ENCODE data around the gene FTO. TPM values are rescaled to one million over a fixed set of nuclear protein-coding genes. Genes with fewer than 3 reads are reported as not detected.

FTO gene
- total RNA-seq, 4 donors from 2014 or later, result 21.3 to 50.5 (median 40.8) TPM

- DNase-seq, result no peak
- intact Hi-C loops (cut with DNase I; ENCODE audit: low total_unique reads) (no loop called here), in situ Hi-C loops (cut with MboI; ENCODE audit: low pct_ligation_motif_present in 1 of 4, low pct_unique_long_range_greater_than_20kb in 1 of 4, low sequenced_read_pairs in 3 of 4) (no loop called here)
- Histone ChIP-seq H3K4me3 (no peak overlapping the region), H3K9me3 (no peaks in the 10 kb centered on the region), H3K36me3 (no peaks in the 10 kb centered on the region), H3K27me3 (no peaks in the 10 kb centered on the region), H3K27ac (no peak overlapping the region), H3K4me1 (peaks cover 0 to 20% (median 6%) of the 10 kb centered on the region in 4 donors)
- 94 to 100% methylated on average over 1 to 3 of the region's 3 CpGs for WGBS, 2 donors (ENCODE audit: low coverage in 1 of 2)
- TF ChIP-seq POLR2A (IDR thresholded peaks at IDR 0.05) (no peak), EP300 (IDR thresholded peaks at IDR 0.05; ENCODE audit: low read depth) (no peak), CTCF (IDR thresholded peaks at IDR 0.05) (no peak), POLR2AphosphoS5 (IDR thresholded peaks at IDR 0.05) (no peak)
Observed at GRCh38 chr16:54069601-54070239, 365.8 kb downstream of the FTO start.

DNA sequence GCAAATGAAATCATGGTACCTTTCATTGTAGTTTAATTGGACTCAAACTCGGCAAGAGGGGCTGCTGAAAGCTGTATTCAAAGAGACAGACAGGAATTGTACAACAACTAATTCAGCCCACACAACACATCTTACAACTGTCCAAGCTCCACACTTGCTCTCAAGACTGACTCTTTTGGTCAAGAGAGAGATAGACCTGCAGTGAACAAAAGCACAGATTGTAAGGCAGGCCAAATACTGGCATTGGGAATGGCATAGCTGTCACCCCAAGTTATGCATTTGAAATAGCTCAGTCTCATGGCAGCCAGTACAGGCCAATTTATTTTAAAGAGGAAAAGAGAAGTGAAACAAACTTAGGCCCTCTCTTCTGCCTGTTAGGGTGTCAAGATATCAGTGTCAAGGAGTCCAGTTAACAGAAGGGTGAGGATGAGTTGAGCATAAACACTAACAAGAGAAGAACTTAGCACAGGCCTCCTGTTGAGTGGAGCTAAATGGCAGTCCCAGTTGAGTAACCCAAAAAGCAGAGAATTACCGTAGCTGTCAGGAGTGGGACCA, 366.9 kb downstream of the FTO start:
- H3K27ac ChIP-seq, result no peak overlapping the region
- 98 to 100% methylated on average over 2 of the region's 2 CpGs for WGBS, 2 donors (ENCODE audit: low coverage in 1 of 2)

GRCh38 chr16:54071514-54071913, 367.6 kb downstream of the FTO start:
- TF ChIP-seq POLR2A (IDR thresholded peaks at IDR 0.05) (no peak), EP300 (IDR thresholded peaks at IDR 0.05; ENCODE audit: low read depth) (no peak), POLR2AphosphoS5 (IDR thresholded peaks at IDR 0.05) (no peak), CTCF (IDR thresholded peaks at IDR 0.05) (no peak)
- in situ Hi-C loops (cut with MboI; ENCODE audit: low pct_ligation_motif_present in 1 of 4, low pct_unique_long_range_greater_than_20kb in 1 of 4, low sequenced_read_pairs in 3 of 4), result no loop called here
- Histone ChIP-seq H3K9me3 (no peaks in the 10 kb centered on the region), H3K27ac (no peak overlapping the region), H3K27me3 (no peaks in the 10 kb centered on the region), H3K36me3 (no peaks in the 10 kb centered on the region), H3K4me1 (peaks cover 0 to 21% (median 6%) of the 10 kb centered on the region in 4 donors), H3K4me3 (no peak overlapping the region)
- DNase-seq, result no peak
- 88 to 95% methylated on average over 1 to 3 of the region's 3 CpGs for WGBS, 2 donors (ENCODE audit: low coverage in 1 of 2)
- intact Hi-C loops (cut with DNase I; ENCODE audit: low total_unique reads), result no loop called here

More for the DNA sequence above, 366.9 kb downstream of the FTO start:
- Histone ChIP-seq H3K4me1 (peaks cover 0 to 21% (median 6%) of the 10 kb centered on the region in 4 donors), H3K27me3 (no peaks in the 10 kb centered on the region), H3K9me3 (no peaks in the 10 kb centered on the region), H3K4me3 (no peak overlapping the region), H3K36me3 (no peaks in the 10 kb centered on the region)
- in situ Hi-C loops (cut with MboI; ENCODE audit: low pct_ligation_motif_present in 1 of 4, low pct_unique_long_range_greater_than_20kb in 1 of 4, low sequenced_read_pairs in 3 of 4), result no loop called here
- DNase-seq, result no peak
- intact Hi-C loops (cut with DNase I; ENCODE audit: low total_unique reads), result no loop called here
- TF ChIP-seq POLR2A (IDR thresholded peaks at IDR 0.05), result no peak
- TF ChIP-seq CTCF (IDR thresholded peaks at IDR 0.05), result no peak

GRCh38 chr16:54072237-54072636, 368.3 kb downstream of the FTO start:
- no peak for DNase-seq
- Histone ChIP-seq H3K27ac (no peak overlapping the region), H3K4me1 (peaks cover 0 to 13% (median 6%) of the 10 kb centered on the region in 4 donors), H3K36me3 (no peaks in the 10 kb centered on the region), H3K4me3 (no peak overlapping the region), H3K9me3 (no peaks in the 10 kb centered on the region), H3K27me3 (no peaks in the 10 kb centered on the region)
- TF ChIP-seq POLR2AphosphoS5 (IDR thresholded peaks at IDR 0.05), result no peak
- TF ChIP-seq EP300 (IDR thresholded peaks at IDR 0.05; ENCODE audit: low read depth), result no peak
- no peak for TF ChIP-seq CTCF (IDR thresholded peaks at IDR 0.05)
- TF ChIP-seq POLR2A (IDR thresholded peaks at IDR 0.05), result no peak
- intact Hi-C loops (cut with DNase I; ENCODE audit: low total_unique reads) (no loop called here), in situ Hi-C loops (cut with MboI; ENCODE audit: low pct_ligation_motif_present in 1 of 4, low pct_unique_long_range_greater_than_20kb in 1 of 4, low sequenced_read_pairs in 3 of 4) (no loop called here)
- WGBS, 2 donors (ENCODE audit: low coverage in 1 of 2), result 94 to 100% methylated on average over 1 to 6 of the region's 6 CpGs
